Measurements from ENCODE around the gene ANAPC5.
"Not testable (repeated sequence)": the region's sequence is repeated elsewhere in the genome, so short reads cannot be mapped to it uniquely, and the experiment has no call there.

The ANAPC5 gene

GRCh38 chr12:121282072-121282742, 70.0 kb downstream of the ANAPC5 start:
- Histone ChIP-seq H2AFZ (ENCODE audit: low read depth, low read length) (no peak overlapping the region), H3K9me3 (ENCODE audit: insufficient read depth, low read length) (no peaks in the 10 kb centered on the region), H3K9ac (ENCODE audit: low read length) (no peak overlapping the region), H3K4me3 (ENCODE audit: low read length) (no peak overlapping the region), H3K27me3 (ENCODE audit: low read depth, low read length) (no peaks in the 10 kb centered on the region), H3K36me3 (replicated peaks; ENCODE audit: low read depth, low read length) (no peaks in the 10 kb centered on the region), H3K27ac (ENCODE audit: low read length) (no peak overlapping the region), H3K4me2 (ENCODE audit: low read length) (no peak overlapping the region), H3K79me2 (ENCODE audit: low read length) (peaks cover 11% of the 10 kb centered on the region), H3K4me1 (ENCODE audit: low read length) (no peaks in the 10 kb centered on the region), H4K20me1 (ENCODE audit: insufficient read depth, low read length) (no peaks in the 10 kb centered on the region)
- no peak for TF ChIP-seq EZH2phosphoT487 (IDR thresholded peaks at IDR 0.05; ENCODE audit: low read depth)

DNA sequence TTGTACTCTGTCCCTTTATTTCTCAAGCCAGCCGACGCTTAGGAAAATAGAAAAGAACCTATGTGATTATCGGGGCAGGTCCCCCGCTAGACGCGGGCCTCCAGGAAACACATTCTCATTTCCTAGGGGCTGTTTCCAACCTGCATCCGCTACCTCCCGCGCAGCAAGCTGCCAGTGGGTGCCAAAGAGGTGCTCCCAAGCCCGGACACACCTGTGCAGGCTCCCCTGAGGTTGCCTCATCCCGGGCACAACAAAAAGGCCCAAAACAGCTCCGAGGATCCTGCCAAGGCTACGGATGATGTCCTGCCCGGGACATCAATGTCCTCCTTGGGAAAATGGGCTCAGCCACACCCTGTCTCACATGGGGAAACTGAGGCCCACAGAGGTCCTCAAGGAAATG, 71.1 kb downstream of the ANAPC5 start:
- H3K4me3 ChIP-seq (ENCODE audit: low read length); H3K27ac ChIP-seq (ENCODE audit: low read length); H4K20me1 ChIP-seq (ENCODE audit: insufficient read depth, low read length); H3K9ac ChIP-seq (ENCODE audit: low read length); H2AFZ ChIP-seq (ENCODE audit: low read depth, low read length); H3K27me3 ChIP-seq (ENCODE audit: low read depth, low read length); H3K4me1 ChIP-seq (ENCODE audit: low read length); H3K9me3 ChIP-seq (ENCODE audit: insufficient read depth, low read length); H3K4me2 ChIP-seq (ENCODE audit: low read length); H3K79me2 ChIP-seq (ENCODE audit: low read length); H3K36me3 ChIP-seq (replicated peaks; ENCODE audit: low read depth, low read length): not testable (repeated sequence)

- H3K4me2 ChIP-seq (ENCODE audit: low read length), result not testable (repeated sequence)
These were observed 71.7 kb downstream of the ANAPC5 start for GRCh38 chr12:121280531-121280930.

DNA sequence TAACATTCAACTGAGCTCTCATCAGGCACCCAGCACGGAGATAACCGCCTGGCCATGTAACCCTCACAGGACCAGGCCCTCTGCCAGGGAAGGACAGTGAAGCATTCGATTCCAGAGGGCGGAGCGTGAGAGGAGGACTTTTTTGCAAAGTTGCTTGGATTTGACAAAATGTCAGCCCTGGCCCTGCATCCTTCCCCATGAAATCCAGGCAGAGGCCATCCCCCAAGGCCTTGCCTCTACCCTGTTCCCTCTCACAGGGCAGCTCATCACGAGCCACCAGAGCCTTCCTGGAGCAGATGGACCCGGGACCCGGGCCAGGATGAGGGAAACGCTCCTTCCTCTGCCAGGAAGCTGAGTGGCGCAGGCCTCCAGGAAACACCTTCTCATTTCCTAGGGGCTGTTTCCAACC, 72.7 kb downstream of the ANAPC5 start:
- no peaks in the 10 kb centered on the region for H3K4me1 ChIP-seq (ENCODE audit: low read length)
- no peaks in the 10 kb centered on the region for H3K9me3 ChIP-seq (ENCODE audit: insufficient read depth, low read length)
- H2AFZ ChIP-seq (ENCODE audit: low read depth, low read length), result no peak overlapping the region
- no peak overlapping the region for H3K4me2 ChIP-seq (ENCODE audit: low read length)
- TF ChIP-seq, protein P1, sequence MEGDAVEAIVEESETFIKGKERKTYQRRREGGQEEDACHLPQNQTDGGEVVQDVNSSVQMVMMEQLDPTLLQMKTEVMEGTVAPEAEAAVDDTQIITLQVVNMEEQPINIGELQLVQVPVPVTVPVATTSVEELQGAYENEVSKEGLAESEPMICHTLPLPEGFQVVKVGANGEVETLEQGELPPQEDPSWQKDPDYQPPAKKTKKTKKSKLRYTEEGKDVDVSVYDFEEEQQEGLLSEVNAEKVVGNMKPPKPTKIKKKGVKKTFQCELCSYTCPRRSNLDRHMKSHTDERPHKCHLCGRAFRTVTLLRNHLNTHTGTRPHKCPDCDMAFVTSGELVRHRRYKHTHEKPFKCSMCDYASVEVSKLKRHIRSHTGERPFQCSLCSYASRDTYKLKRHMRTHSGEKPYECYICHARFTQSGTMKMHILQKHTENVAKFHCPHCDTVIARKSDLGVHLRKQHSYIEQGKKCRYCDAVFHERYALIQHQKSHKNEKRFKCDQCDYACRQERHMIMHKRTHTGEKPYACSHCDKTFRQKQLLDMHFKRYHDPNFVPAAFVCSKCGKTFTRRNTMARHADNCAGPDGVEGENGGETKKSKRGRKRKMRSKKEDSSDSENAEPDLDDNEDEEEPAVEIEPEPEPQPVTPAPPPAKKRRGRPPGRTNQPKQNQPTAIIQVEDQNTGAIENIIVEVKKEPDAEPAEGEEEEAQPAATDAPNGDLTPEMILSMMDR (IDR thresholded peaks at IDR 0.05; ENCODE audit: low read depth, low read length), result no peak
- no peak for TF ChIP-seq EZH2phosphoT487 (IDR thresholded peaks at IDR 0.05; ENCODE audit: low read depth)
- no peak overlapping the region for H3K4me3 ChIP-seq (ENCODE audit: low read length)
- H4K20me1 ChIP-seq (ENCODE audit: insufficient read depth, low read length), result no peaks in the 10 kb centered on the region
- H3K9ac ChIP-seq (ENCODE audit: low read length), result no peak overlapping the region
- no peak overlapping the region for H3K27ac ChIP-seq (ENCODE audit: low read length)
- H3K36me3 ChIP-seq (replicated peaks; ENCODE audit: low read depth, low read length), result no peaks in the 10 kb centered on the region
- no peaks in the 10 kb centered on the region for H3K79me2 ChIP-seq (ENCODE audit: low read length)
- no peaks in the 10 kb centered on the region for H3K27me3 ChIP-seq (ENCODE audit: low read depth, low read length)

More at GRCh38 chr12:121280531-121280930, 71.7 kb downstream of the ANAPC5 start:
- not testable (repeated sequence) for H3K9me3 ChIP-seq (ENCODE audit: insufficient read depth, low read length); H3K4me3 ChIP-seq (ENCODE audit: low read length); H3K27ac ChIP-seq (ENCODE audit: low read length); H3K36me3 ChIP-seq (replicated peaks; ENCODE audit: low read depth, low read length); H3K79me2 ChIP-seq (ENCODE audit: low read length); H3K4me1 ChIP-seq (ENCODE audit: low read length); H3K9ac ChIP-seq (ENCODE audit: low read length); H4K20me1 ChIP-seq (ENCODE audit: insufficient read depth, low read length); H3K27me3 ChIP-seq (ENCODE audit: low read depth, low read length); H2AFZ ChIP-seq (ENCODE audit: low read depth, low read length)

GRCh38 chr12:121279071-121279375, 73.2 kb downstream of the ANAPC5 start:
- H3K27me3 ChIP-seq (ENCODE audit: low read depth, low read length), result no peaks in the 10 kb centered on the region
- no peak overlapping the region for H3K4me2 ChIP-seq (ENCODE audit: low read length)
- H3K4me3 ChIP-seq (ENCODE audit: low read length), result no peak overlapping the region
- H3K9ac ChIP-seq (ENCODE audit: low read length), result no peak overlapping the region
- no peak overlapping the region for H2AFZ ChIP-seq (ENCODE audit: low read depth, low read length)
- no peak overlapping the region for H3K27ac ChIP-seq (ENCODE audit: low read length)
- H3K9me3 ChIP-seq (ENCODE audit: insufficient read depth, low read length), result no peaks in the 10 kb centered on the region
- no peaks in the 10 kb centered on the region for H3K4me1 ChIP-seq (ENCODE audit: low read length)
- H3K79me2 ChIP-seq (ENCODE audit: low read length), result no peaks in the 10 kb centered on the region
- TF ChIP-seq, protein P1 (IDR thresholded peaks at IDR 0.05; ENCODE audit: low read depth, low read length), result no peak
- no peak for TF ChIP-seq EZH2phosphoT487 (IDR thresholded peaks at IDR 0.05; ENCODE audit: low read depth)
- no peaks in the 10 kb centered on the region for H3K36me3 ChIP-seq (replicated peaks; ENCODE audit: low read depth, low read length)
- H4K20me1 ChIP-seq (ENCODE audit: insufficient read depth, low read length), result no peaks in the 10 kb centered on the region
